GM18517 (cell line): Measurements from ENCODE around the gene ITSN2.
"Not testable (repeated sequence)": the region's sequence is repeated elsewhere in the genome, so short reads cannot be mapped to it uniquely, and the experiment has no call there.

ENCODE experiments used
- ATAC-seq: cut with Tn5 transposase; IDR thresholded peaks from one replicate; pipeline ENCODE4 v1.9.1; 2021; ENCODE audit warnings: mild to moderate bottlenecking, moderate library complexity; ENCODE audit not compliant: unreplicated experiment

The ITSN2 gene

DNA sequence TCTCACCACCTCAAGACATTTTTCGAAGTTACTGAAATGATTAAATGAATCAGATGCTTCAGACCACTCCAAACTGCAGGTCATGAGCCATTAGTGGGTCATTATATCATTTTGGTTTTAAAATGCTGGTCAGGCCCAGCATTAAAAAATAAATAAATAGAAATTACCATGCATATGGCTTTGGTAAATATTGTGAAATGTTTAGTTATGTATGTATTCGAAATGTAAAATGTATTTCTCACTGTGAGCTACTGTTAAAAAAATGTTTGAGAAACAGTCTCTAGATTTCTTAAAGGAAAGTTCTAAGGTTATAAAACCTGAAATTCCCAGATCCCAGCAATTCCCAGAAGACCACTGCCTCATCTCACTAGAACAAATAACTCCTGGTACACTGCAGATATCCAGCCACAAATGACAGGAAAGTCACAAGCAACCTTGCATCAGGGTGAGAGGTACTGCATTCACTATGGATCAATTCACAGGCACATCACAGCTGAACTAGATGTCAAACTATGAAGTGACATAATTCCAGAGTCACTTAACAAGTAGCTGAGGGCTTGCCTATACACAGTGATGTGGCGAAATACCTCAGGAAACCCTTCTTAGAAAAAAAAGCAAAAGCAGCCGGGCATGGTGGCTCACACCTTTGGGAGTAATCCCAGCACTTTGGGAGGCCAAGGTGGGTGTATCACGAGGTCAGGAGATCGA is 138.8 kb downstream of the ITSN2 start:
- no peak for ATAC-seq

- ATAC-seq, result no peak
Measured at GRCh38 chr2:24220554-24221291, 139.6 kb downstream of the ITSN2 start.

GRCh38 chr2:24214880-24215279 is 145.5 kb downstream of the ITSN2 start:
- peak; percentile 98 for ATAC-seq

DNA sequence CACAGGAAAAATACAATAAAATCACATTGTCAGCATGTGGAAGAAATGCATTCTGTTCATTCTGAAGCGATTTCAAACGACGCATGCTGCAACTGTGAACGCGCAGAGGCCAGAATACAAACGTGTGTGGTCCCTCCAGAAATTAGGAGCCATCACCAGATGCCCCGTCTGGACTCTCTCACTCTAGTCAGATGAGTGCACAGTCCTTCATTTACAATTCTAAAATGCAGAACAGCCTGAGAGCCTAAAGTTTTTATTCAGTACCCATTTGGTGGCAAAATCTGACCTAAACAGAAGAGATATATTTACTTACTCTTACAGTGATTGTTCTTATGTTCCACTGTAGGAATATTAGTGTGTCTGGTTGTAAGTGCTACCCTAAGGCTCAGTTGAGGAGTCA is 148.9 kb downstream of the ITSN2 start:
- no peak for ATAC-seq

- ATAC-seq, result no peak
Measured at GRCh38 chr2:24210723-24211122, 149.6 kb downstream of the ITSN2 start.

DNA sequence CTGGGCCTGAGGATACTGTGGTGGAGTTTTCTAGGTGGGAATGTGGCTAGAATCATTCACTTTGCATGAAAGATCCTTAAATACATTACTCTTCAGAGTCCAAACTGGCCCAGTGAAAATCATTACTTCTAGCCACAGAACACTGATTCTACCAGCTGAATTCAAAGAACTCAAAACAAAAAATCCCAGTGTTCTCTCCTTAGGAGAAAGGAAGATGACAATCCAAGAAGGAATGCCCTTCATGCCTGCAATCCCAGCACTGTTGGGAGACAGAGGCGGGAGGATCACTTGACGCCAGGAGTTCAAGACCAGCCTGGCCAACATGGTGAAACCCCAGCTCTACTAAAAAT is 150.3 kb downstream of the ITSN2 start:
- ATAC-seq, result no peak

GRCh38 chr2:24209389-24210105 is 150.8 kb downstream of the ITSN2 start:
- ATAC-seq, result no peak

GRCh38 chr2:24208490-24208889 is 151.8 kb downstream of the ITSN2 start:
- no peak for ATAC-seq

- ATAC-seq, result no peak
Measured at GRCh38 chr2:24207359-24207758, 153.0 kb downstream of the ITSN2 start.

- no peak for ATAC-seq
Measured at GRCh38 chr2:24206714-24207113, 153.6 kb downstream of the ITSN2 start.

DNA sequence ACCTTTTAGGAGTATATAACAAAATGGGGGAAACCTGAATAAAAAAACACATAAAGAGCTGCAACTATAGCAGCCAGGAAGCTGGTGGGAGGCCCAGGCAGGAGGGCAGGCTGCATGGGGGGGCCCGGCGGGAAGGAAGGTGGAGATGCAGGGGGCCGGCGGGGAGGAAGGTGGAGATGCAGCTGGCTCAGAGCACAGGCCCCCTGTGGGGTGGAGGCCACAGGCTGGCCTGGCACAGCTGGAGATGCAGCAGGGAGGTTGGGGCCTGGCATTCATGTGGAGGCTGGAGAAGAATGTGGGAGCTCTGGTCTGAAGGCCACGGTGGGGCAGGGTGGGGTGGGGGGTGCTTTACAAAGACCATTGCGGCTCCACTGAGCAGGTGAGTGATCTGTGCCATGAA is 154.1 kb downstream of the ITSN2 start:
- no peak for ATAC-seq

DNA sequence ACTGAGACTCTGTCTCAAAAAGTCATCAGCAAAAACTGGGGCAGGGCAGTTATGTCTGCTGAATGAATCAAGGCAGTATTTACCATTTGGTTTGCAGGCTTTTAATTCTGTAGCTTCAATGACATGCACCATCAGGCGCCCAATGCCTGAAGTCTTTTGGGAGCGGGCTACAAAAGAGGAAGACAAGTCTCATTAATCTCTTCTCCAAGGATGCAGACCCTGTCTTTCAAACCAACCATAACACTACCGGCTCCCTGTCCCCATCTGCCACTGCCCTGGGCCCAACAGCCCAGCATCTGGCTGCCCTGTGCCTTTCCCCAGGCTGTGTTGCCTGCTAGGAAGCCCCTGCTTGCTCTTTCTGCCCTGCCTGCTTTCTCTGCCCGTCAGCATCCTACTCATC is 155.2 kb downstream of the ITSN2 start:
- ATAC-seq, result no peak

GRCh38 chr2:24204505-24204904 is 155.8 kb downstream of the ITSN2 start:
- ATAC-seq, result no peak

DNA sequence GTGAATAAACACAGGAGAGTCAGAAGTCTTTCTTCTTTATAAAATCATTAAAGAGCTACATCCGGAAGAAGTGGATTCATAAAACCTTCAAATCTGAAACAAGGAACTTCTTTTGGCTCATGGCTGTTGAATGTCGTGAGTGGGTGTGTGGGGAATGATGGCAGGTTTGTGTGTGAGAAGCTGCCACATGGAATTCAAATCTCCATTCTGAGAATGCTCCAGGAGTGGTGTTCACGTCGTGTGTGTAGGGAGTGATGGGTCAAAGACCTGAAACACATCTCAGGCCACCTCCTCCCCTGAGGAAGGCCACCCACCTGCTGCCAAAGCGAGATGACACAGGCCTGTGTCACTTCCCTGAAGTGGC is 156.6 kb downstream of the ITSN2 start:
- no peak for ATAC-seq

DNA sequence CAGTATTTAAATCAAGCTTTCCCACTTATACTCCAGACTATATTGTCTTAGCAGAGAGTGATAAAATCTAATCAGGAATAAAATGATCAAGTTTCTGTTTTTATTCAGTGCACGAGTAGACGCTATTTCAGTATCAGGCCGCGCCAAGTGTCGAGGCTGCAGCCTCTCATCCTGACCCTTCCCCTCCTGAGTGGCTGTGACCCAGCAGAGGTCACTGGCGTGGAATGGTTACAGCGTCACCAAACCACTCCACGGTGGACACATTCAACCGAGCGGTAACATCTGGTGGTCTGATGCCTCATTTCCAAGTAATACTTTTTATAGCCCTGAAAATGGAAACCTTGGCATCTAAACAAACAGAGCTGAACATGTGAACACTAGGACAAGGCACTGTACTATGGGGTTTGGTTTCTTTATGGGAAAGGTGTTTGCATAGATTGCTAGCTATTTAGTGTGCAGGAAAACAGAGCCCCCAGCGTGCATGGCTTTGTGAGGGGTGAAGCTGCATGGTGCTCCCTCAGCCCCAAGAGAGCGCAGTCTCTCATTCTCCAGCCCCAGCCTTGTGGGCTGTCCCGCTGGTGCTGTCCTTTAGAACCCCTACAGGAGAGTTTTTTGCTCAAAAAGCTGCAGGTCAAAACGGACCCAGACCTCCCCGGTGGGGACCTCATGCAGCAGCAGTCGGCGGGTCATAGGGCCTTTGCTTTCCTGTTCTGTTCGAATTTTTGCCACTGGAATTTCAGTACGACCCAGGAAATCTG is 157.1 kb downstream of the ITSN2 start:
- no peak for ATAC-seq

DNA sequence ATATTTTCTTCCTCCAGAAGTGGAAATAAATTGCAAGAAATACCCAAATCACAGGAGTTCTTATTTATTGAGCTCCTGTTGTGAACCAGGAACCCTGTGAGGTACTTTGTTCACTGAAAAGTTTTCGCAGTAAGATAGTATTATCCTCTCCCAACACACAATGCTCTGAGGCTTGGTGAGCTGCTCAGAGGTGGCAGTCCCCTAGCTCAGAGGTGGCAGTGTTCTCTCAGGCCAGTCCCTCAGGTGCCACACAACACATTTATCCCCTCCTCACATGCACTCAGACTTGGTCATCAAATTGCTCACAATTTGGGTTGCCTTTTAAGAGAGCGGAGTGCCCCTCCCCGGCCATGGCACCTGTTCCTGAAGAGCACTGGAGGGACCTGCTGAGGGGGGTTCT is 159.5 kb downstream of the ITSN2 start:
- ATAC-seq, result no peak

- ATAC-seq, result no peak
Measured at GRCh38 chr2:24199968-24200590, 160.3 kb downstream of the ITSN2 start.

DNA sequence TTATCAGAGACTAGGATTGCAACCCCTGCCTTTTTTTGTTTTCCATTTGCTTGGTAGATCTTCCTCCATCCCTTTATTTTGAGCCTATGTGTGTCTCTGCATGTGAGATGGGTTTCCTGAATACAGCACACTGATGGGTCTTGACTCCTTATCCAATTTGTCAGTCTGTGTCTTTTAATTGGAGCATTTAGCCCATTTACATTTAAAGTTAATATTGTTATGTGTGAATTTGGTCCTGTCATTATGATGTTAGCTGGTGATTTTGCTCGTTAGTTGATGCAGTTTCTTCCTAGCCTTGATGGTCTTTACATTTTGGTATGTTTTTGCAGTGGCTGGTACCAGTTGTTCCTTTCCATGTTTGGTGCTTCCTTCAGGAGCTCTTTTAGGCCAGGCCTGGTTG is 163.1 kb downstream of the ITSN2 start:
- not testable (repeated sequence) for ATAC-seq

DNA sequence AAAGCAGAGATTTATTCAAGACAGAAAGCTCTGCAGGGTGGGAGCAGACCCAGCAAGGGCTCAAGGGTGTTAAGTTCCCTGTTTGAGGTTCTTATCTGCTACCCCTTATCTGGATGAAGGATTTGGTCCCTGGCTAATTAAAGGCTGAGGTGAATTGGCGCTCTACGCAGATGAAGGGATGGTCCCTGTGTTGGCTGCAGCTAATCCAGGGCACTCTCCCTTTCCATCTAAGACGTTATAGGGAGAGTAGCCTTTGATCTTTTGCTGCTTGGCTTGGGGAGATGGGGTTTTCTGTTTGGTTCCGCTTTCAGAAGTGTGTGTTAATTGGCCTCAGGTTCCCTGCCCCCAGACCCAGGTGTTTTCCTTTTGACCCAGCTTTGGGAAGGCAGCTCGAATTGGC is 168.5 kb downstream of the ITSN2 start:
- ATAC-seq, result no peak

DNA sequence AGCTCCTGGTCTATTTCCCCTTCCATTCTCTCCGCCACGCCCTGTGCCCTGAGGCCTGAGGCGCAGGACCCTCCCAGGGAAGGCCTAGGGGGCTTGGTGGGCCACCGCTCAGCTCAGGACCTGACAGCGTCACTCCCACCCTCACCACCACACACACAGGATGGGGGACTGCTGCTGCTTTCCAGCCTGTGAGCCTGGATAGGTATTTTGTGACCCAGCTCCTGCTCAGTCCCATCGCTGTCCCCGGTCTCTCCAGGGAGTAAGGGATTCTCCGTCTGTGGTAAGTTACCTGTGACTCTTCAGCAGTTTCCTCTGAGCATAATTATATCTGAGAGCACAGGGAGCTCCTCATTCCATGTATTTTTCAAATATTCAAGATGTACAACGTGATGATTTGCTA is 169.2 kb downstream of the ITSN2 start:
- no peak for ATAC-seq

DNA sequence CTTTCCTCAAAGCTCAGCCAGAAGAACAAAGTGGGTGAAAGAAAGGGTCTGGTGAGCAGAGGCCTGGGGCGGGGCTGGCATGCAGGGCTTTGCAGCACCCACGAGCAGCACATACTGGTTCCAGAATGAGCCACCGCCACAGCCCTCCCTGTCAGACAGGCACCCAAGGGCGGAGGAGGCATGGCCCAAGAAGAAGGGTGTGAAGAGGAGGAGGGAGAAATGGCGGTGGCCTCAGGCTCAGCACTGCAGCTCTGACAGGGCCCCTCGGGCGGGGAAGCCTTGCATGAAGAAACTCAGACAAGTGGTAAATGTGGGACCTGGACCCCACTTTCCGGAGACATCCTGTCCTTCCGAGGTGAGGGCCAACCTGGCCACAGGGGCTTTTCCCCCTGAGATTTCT is 169.8 kb downstream of the ITSN2 start:
- no peak for ATAC-seq
